Liver (tissue), 9 donors: ENCODE measurements around the gene JAM3. TPM values are rescaled to one million over a fixed set of nuclear protein-coding genes. Genes with fewer than 3 reads are reported as not detected.

ENCODE experiments used
- DNase-seq: peaks from one replicate; pipeline ENCODE4 v3.0.0-alpha.2; 2017; ENCODE audit warnings: low spot score
- H3K27ac ChIP-seq, 2 donors: one replicate each; pipeline ENCODE4 v1.7.0; 2013; ENCODE audit warnings: inconsistent platforms in 2 of 2, low read length in 2 of 2, control low read depth in 1 of 2, low read depth in 1 of 2, mild to moderate bottlenecking in 1 of 2
- H3K27me3 ChIP-seq, 4 donors: one replicate each; pipeline versions ENCODE4 v1.6.1 to v1.7.0; 2013; ENCODE audit warnings: low read length in 3 of 4, inconsistent platforms in 1 of 4, mild to moderate bottlenecking in 1 of 4, moderate library complexity in 1 of 4; ENCODE audit not compliant: control insufficient read depth in 4 of 4, insufficient read depth in 4 of 4
- H3K36me3 ChIP-seq, 4 donors: one replicate each; pipeline versions ENCODE4 v1.6.1 to v1.7.0; 2013; ENCODE audit warnings: low read length in 3 of 4, mild to moderate bottlenecking in 3 of 4, low read depth in 1 of 4, moderate library complexity in 1 of 4; ENCODE audit not compliant: control insufficient read depth in 4 of 4, insufficient read depth in 3 of 4
- H3K4me1 ChIP-seq, 4 donors: one replicate each; pipeline versions ENCODE4 v1.6.1 to v1.7.0; 2013; ENCODE audit warnings: low read length in 3 of 4, mild to moderate bottlenecking in 3 of 4, moderate library complexity in 1 of 4; ENCODE audit not compliant: control insufficient read depth in 4 of 4, insufficient read depth in 4 of 4
- H3K4me3 ChIP-seq, 3 donors: one replicate each; pipeline versions ENCODE4 v1.6.1 to v1.7.0; 2013; ENCODE audit warnings: low read length in 3 of 3, control low read depth in 1 of 3, low read depth in 1 of 3, mild to moderate bottlenecking in 1 of 3
- H3K9ac ChIP-seq, 2 donors: one replicate each; pipeline ENCODE4 v1.7.0; 2013; ENCODE audit warnings: low read length in 2 of 2, mild to moderate bottlenecking in 2 of 2, moderate library complexity in 2 of 2, control low read depth in 1 of 2, low read depth in 1 of 2
- H3K9me3 ChIP-seq, 4 donors: one replicate each; pipeline versions ENCODE4 v1.6.1 to v1.7.0; 2013; ENCODE audit warnings: low read length in 3 of 4; ENCODE audit not compliant: control insufficient read depth in 4 of 4
- CTCF ChIP-seq: fragments of 150-350 bp; IDR thresholded peaks from 2 replicates; pipeline ENCODE4 v1.5.1; 2017; ENCODE audit warnings: improper control_type of control experiment, low read depth, low read length; ENCODE audit not compliant: missing input control
- FOXA1 ChIP-seq: IDR thresholded peaks from 2 replicates; pipeline ENCODE4 v1.6.1; 2016; ENCODE audit warnings: antibody characterized with exemption
- FOXA2 ChIP-seq: IDR thresholded peaks from 2 replicates; pipeline ENCODE4 v1.6.1; 2016; ENCODE audit warnings: antibody characterized with exemption
- GABPA ChIP-seq, 2 donors: IDR thresholded peaks in 1 of 2; conservative IDR thresholded peaks in 1 of 2; 2 replicates each; pipeline ENCODE4 v1.6.1; 2016; ENCODE audit warnings: antibody characterized with exemption in 2 of 2, mild to moderate bottlenecking in 1 of 2, moderate library complexity in 1 of 2
- HNF4A ChIP-seq, 2 donors: conservative IDR thresholded peaks; 2 replicates each; pipeline ENCODE4 v1.6.1; 2016; ENCODE audit warnings: antibody characterized with exemption in 2 of 2, mild to moderate bottlenecking in 2 of 2
- HNF4G ChIP-seq: IDR thresholded peaks from 2 replicates; pipeline ENCODE4 v1.6.1; 2016; ENCODE audit warnings: antibody characterized with exemption
- JUND ChIP-seq, 2 donors: IDR thresholded peaks; 2 replicates each; pipeline ENCODE4 v1.6.1; 2016; ENCODE audit warnings: antibody characterized with exemption in 2 of 2
- MAX ChIP-seq: IDR thresholded peaks from 2 replicates; pipeline ENCODE4 v1.6.1; 2016; ENCODE audit warnings: antibody characterized with exemption
- NR2F2 ChIP-seq: IDR thresholded peaks from 2 replicates; pipeline ENCODE4 v1.6.1; 2016; ENCODE audit warnings: antibody characterized with exemption
- SP1 ChIP-seq: IDR thresholded peaks from 2 replicates; pipeline ENCODE4 v1.6.1; 2018; ENCODE audit warnings: antibody characterized with exemption, mild to moderate bottlenecking
- TAF1 ChIP-seq: conservative IDR thresholded peaks from 2 replicates; pipeline ENCODE4 v1.6.1; 2016; ENCODE audit warnings: antibody characterized with exemption, mild to moderate bottlenecking
- YY1 ChIP-seq: IDR thresholded peaks from 2 replicates; pipeline ENCODE4 v1.6.1; 2016; ENCODE audit warnings: antibody characterized with exemption, mild to moderate bottlenecking
- WGBS: extraction: QIAGEN DNeasy Blood & Tissue Kit; methylation state at CpG from one replicate; pipeline ENCODE4 v1.1.7; 2013; 5-methylcytosine and 5-hydroxymethylcytosine counted together
- polyA plus RNA-seq, 2 donors: library from polyadenylated mRNA; stranded (reverse) in 1 of 2; unstranded in 1 of 2; fragments of 200-250 nt in 1 of 2; fragments of >200 nt in 1 of 2; fragmentation: Nextera tagmentation in 1 of 2; extraction: Ambion mirVana in 1 of 2; gene quantifications; one replicate each; pipeline versions ENCODE4 v1.2.1 to v1.2.3, GENCODE V29; 2013 to 2015
- total RNA-seq, 2 donors: library from RNA; depleted of rRNA; stranded (reverse); fragments of >200 nt; gene quantifications; one replicate each; pipeline ENCODE4 v1.2.3, GENCODE V29; 2014
- donor health status: healthy.
- donor health status: healthy.
- donor health status: healthy.
- donor health status: healthy.
- donor health status: healthy.

Gene JAM3
- total and polyA plus RNA-seq, 4 donors: 1.6 to 4.3 (median 2.1) TPM

GRCh38 chr11:134066943-134067885, 1.7 kb upstream of the JAM3 start:
- Histone ChIP-seq H3K4me1 (peaks cover 0 to 5% (median 2%) of the 10 kb centered on the region in 4 donors), H3K27ac (no peak overlapping the region), H3K27me3 (peaks cover 0 to 11% (median 0%) of the 10 kb centered on the region in 4 donors), H3K9me3 (no peaks in the 10 kb centered on the region), H3K36me3 (no peaks in the 10 kb centered on the region), H3K4me3 (no peak overlapping the region), H3K9ac (no peak overlapping the region)
- no peak for DNase-seq
- TF ChIP-seq HNF4A (conservative IDR thresholded peaks at IDR 0.05): no peak
- no peak for TF ChIP-seq FOXA1
- TF ChIP-seq JUND (IDR thresholded peaks at IDR 0.05): no peak
- no peak for TF ChIP-seq MAX
- TF ChIP-seq CTCF: no peak
- TF ChIP-seq YY1: no peak
- no peak for TF ChIP-seq TAF1
- no peak for TF ChIP-seq NR2F2
- TF ChIP-seq FOXA2: no peak
- no peak for TF ChIP-seq SP1
- WGBS: 62% methylated on average over 12 of the region's 12 CpGs

- peaks cover 0 to 12% (median 0%) of the 10 kb centered on the region in 4 donors for H3K27me3 ChIP-seq
- H3K27ac ChIP-seq: peak overlapping the region; percentile 61 to 63
- no peak for TF ChIP-seq NR2F2
- TF ChIP-seq GABPA (IDR thresholded peaks at IDR 0.05 in 1 of 2, conservative IDR thresholded peaks at IDR 0.05 in 1 of 2): no peak
- TF ChIP-seq FOXA1: no peak
- no peak for TF ChIP-seq FOXA2
- no peak for TF ChIP-seq HNF4A (conservative IDR thresholded peaks at IDR 0.05)
- TF ChIP-seq SP1: no peak
- no peak for TF ChIP-seq CTCF
- TF ChIP-seq HNF4G: no peak
- H3K9me3 ChIP-seq: no peaks in the 10 kb centered on the region
- H3K4me3 ChIP-seq: peak overlapping the region in 1 of 3 donors; percentile 52
- no peak for DNase-seq
- 16% methylated on average over 41 of the region's 41 CpGs for WGBS
- H3K36me3 ChIP-seq: no peaks in the 10 kb centered on the region
- H3K4me1 ChIP-seq: peaks cover 0 to 5% (median 2%) of the 10 kb centered on the region in 4 donors
- H3K9ac ChIP-seq: no peak overlapping the region
Observed at GRCh38 chr11:134069426-134070341, 812 bp downstream of the JAM3 start.
